HL-60 (cell line): ENCODE measurements around the gene RAB10.

Source experiments
- GABPA ChIP-seq: IDR thresholded peaks from 2 replicates; pipeline ENCODE4 v1.6.1; 2012; ENCODE audit warnings: low read depth
- TF ChIP-seq, protein P1 (sequence below): IDR thresholded peaks from one replicate; pipeline ENCODE4 v1.5.1; 2011; ENCODE audit warnings: low read length, control low read depth, inconsistent platforms; ENCODE audit not compliant: insufficient read depth
- TF ChIP-seq, protein P2 (sequence below): IDR thresholded peaks from 2 replicates; pipeline ENCODE4 v1.6.1; 2012; ENCODE audit warnings: low read depth; ENCODE audit not compliant: insufficient replicate concordance

DNA sequence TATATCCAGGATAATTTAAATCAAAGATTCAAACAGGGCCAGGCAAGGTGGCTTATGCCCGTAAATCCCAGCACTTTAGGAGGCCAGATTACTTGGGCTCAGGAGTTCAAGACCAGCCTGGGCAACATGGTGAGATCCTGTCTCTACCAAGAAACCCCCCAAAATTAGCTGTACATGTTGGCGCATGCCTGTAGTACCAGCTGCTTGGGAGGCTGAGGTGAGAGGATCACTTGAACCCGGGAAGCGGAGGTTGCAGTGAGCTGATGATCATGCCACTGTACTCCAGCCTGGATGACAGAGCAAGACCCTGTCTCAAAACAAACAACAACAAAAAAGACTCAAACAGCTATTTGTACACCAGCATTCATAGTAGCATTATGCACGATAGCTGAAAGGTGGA, 9.2 kb downstream of the RAB10 start:
- TF ChIP-seq, protein P1, sequence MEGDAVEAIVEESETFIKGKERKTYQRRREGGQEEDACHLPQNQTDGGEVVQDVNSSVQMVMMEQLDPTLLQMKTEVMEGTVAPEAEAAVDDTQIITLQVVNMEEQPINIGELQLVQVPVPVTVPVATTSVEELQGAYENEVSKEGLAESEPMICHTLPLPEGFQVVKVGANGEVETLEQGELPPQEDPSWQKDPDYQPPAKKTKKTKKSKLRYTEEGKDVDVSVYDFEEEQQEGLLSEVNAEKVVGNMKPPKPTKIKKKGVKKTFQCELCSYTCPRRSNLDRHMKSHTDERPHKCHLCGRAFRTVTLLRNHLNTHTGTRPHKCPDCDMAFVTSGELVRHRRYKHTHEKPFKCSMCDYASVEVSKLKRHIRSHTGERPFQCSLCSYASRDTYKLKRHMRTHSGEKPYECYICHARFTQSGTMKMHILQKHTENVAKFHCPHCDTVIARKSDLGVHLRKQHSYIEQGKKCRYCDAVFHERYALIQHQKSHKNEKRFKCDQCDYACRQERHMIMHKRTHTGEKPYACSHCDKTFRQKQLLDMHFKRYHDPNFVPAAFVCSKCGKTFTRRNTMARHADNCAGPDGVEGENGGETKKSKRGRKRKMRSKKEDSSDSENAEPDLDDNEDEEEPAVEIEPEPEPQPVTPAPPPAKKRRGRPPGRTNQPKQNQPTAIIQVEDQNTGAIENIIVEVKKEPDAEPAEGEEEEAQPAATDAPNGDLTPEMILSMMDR: no peak
- no peak for TF ChIP-seq GABPA
- TF ChIP-seq, protein P2, sequence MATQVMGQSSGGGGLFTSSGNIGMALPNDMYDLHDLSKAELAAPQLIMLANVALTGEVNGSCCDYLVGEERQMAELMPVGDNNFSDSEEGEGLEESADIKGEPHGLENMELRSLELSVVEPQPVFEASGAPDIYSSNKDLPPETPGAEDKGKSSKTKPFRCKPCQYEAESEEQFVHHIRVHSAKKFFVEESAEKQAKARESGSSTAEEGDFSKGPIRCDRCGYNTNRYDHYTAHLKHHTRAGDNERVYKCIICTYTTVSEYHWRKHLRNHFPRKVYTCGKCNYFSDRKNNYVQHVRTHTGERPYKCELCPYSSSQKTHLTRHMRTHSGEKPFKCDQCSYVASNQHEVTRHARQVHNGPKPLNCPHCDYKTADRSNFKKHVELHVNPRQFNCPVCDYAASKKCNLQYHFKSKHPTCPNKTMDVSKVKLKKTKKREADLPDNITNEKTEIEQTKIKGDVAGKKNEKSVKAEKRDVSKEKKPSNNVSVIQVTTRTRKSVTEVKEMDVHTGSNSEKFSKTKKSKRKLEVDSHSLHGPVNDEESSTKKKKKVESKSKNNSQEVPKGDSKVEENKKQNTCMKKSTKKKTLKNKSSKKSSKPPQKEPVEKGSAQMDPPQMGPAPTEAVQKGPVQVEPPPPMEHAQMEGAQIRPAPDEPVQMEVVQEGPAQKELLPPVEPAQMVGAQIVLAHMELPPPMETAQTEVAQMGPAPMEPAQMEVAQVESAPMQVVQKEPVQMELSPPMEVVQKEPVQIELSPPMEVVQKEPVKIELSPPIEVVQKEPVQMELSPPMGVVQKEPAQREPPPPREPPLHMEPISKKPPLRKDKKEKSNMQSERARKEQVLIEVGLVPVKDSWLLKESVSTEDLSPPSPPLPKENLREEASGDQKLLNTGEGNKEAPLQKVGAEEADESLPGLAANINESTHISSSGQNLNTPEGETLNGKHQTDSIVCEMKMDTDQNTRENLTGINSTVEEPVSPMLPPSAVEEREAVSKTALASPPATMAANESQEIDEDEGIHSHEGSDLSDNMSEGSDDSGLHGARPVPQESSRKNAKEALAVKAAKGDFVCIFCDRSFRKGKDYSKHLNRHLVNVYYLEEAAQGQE: no peak
